HG03064 (cell line): ENCODE data around the gene DSCAM.
"Not testable (repeated sequence)": the region's sequence is repeated elsewhere in the genome, so short reads cannot be mapped to it uniquely, and the experiment has no call there.

ENCODE experiments used
- ATAC-seq: cut with Tn5 transposase; IDR thresholded peaks from one replicate; pipeline ENCODE4 v1.9.1; 2021; ENCODE audit warnings: low read depth; ENCODE audit not compliant: unreplicated experiment

Gene DSCAM

DNA sequence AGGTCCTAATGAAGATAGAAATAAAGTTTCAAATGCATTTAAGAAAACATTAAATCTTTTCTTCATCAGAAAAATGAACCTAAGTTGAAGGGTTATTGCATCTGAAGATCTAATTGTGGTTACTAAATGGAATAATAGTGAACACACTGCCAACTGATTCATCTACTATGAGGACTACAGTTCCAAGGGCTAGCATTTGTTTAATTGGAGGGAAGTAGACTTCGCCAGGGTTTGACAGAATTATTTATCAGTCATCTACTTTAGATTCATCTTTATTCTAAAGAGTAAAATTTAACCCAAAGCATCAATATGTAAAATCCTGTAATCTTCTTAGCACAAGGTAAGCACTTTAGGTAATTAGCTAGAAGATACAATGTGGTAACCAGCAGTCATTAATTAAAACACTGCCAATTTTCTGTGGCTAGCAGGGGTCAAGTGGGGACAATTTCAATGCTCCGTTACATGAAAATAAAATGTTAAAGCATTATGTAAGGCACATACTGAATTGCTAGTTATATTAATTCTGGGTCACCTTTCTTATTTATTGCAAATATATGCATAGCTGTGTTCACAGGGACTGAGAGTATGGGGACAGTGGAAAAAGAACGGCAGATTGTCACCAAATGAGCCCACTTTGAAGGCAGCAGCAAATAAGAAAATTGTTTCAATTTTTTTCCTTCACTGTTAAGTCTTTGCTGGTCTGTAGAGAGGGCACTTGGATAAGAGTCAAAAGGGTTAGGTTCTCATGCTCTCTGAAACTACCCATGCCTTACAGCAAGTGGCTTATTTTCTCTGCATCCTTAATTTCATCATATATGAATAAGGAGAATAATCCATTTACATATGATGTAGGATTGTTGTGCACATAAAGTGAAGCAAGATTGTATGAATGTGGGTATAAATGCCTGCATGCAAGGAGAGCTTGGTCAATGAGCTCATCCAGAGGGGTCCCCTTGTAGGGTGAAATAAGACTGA lies 563.8 kb downstream of the DSCAM start:
- ATAC-seq = no peak

DNA sequence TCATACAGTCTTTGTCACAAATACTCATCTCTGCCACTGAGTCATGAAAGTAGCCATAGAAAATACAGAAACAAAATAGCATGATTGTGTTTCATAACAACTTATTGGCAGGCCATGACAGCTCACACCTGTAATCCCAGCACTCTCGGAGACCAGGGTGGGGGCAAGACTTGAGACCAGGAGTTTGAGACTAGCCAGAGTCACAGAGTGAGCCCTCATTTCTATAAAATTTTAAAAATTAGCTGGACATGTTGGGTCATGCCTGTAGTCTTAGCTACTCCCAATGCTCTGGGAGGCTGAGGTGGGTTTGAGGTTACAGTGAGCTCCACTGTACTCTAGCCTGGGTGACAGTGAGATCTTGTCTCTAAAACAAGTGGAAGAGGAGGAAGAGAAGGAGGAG lies 568.6 kb downstream of the DSCAM start:
- no peak for ATAC-seq

DNA sequence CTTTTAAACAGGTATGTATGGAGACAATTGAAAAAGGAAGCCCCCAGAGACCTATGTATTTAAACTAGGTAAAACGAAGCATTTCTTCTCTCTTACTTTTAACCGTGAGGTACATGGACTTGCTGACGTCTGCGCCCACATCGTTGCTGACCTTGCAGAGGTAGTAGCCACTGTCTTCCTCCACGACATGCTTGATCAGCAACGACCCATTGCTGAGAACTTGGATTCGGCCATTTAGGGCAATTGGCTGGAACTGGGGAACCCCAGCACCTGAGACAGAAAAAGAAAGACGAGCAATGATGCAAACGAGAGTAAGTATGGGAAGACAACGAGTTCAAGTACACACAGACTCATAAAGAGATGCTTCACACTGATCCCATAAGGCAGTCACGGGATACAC lies 571.0 kb downstream of the DSCAM start:
- no peak for ATAC-seq

DNA sequence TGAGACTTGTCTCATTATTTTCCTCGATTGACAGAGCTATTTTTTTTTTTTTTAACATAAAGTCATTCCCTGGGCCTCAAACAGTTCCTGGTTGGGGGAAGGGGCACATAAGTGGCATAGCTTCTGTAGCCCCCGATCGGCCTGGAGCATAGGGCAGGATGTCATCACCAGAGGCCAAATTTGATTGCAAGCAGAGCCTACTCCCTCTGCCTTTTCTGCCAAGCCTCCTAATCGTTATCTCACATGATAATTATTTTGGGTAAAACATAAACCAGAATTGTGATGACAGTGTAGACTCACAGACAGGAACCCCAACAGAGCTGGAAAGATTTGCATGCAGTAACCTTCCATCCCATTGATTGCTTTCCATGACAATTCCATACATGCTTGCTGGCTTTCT lies 574.9 kb downstream of the DSCAM start:
- ATAC-seq = no peak

DNA sequence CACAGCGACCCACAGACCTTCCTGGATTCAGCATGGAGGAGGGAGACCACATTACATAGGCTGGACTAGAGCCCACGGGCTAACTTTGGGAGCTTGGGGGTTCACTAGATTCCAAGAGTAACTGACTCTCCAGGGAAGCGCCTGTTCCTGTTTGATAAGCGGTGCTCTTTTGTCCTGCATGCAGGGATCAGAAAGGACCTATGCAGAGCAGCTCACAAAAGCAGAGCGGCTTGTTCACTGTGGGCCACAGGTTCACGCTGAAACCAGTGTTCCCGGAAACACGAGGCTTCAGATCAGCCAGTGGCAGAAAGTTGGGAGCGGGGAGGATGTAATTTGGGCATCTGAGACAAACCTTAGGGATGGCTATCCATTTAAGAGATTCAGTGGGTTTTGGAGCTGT lies 575.8 kb downstream of the DSCAM start:
- ATAC-seq = no peak

DNA sequence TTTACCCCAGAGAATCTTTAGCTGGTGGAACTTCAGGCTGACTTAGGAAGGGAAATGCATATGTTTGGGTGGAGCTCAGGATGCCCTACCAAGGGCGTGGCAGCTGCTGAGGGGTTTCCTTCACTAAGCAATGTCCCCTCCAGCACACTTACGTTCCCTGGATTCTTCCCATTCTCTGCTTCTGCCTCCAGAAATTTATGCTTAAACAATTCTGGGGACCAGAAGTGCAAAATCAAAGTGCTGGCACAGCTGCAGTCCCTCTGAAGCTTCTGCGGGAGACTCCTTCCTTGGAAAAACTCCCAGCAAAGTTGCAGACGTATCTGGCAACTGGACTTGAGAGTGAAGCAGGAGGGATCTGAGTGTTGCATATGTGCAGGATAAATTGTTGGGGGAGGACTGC lies 576.9 kb downstream of the DSCAM start:
- no peak for ATAC-seq

DNA sequence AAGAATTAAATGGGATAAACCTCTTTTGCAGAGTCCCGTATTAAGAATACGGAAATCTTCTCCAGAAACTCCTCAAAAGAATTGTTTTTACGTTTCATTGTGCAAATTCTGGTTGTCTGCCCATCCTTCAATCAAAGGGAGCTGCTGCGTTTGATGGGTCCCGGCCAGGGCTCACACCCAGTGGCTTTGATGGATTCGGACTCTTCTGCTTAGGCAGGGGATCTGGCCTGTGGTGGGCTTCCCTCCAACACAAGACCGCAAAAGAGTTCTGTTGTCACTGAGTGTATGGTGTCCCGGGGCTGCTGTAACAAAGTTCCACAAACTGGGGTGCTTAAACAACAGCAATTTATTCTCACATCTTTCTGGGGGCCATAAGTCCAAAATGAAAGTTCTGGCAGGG lies 577.7 kb downstream of the DSCAM start:
- ATAC-seq = no peak

DNA sequence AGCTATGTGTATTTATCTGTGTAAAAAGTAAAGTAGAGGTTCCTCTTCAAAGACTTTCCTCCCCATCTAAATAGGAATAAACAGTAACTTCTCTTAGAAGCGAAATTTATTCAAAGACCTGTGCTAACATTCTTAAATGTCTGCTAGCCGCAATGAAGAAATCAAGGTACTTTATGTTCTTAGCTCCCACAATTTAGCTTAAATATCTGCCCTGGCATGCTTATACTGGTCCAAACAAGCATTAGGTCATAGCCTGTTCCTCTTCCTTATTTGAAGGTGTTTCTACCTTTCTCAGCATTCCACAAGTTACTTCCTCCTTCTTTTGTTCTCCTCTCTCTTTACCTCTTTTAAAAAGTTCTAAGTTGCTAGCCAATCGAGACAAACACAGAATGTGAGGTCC lies 588.5 kb downstream of the DSCAM start:
- ATAC-seq = not testable (repeated sequence)

DNA sequence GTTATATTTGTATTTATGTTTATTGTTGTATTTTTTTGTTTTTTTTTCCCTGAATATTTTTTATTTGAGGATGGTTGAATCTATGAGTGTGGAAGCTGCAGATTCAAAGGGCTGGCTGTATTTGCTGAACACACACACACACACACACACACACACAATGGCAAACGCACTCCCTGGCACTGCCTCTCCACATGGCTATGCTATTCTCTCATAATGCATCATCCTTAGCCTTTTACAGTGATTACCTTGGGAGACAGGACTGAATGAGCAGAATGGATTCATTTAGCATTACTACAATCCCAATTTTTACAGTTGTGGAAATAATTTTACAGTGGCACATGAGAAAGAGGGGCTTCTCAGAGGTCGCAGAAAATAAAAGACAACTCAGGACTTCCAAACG lies 589.6 kb downstream of the DSCAM start:
- ATAC-seq = no peak

DNA sequence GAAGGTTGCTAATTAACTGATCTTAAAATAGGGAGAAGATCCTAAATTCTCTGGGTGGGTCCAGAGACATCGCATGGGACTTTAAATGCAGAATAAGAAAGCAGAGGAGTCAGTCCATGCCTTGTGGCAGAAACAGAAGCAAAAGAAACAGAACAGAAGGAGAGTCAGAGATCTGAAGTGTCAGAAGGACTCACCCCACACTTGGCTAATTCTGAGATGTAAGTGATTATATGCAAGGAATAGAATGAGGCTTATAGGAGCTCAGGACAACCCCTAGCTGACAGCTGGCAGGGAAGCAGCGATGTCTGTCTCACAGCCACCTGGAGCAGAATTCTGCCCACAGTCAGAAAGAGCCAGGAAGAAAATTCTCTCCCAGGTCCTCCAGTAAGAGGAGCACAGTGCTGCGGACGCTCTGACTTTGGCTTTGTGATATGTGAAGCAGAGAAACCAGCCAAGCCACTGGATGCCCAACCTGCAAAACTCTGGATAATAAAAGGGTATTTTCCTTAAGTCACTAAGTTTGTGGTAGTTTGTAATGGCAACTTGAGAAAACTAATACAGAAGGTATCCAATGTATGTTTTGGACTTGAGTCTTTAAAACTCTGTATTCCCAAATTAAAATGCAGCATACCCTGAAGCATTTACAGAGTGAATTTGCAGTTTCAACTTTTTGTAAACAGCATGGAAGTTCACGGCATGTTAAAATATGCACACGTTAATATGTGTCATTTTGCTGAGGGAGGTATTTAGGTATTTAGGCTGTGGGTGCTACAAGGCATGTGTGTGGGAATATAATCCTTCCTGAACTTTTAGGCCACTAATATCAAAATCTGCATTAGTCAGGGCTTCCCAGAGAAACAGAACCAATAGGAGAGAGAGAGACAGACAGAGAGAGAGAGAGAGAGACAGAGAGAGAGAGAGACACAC lies 591.2 kb downstream of the DSCAM start:
- ATAC-seq = no peak

DNA sequence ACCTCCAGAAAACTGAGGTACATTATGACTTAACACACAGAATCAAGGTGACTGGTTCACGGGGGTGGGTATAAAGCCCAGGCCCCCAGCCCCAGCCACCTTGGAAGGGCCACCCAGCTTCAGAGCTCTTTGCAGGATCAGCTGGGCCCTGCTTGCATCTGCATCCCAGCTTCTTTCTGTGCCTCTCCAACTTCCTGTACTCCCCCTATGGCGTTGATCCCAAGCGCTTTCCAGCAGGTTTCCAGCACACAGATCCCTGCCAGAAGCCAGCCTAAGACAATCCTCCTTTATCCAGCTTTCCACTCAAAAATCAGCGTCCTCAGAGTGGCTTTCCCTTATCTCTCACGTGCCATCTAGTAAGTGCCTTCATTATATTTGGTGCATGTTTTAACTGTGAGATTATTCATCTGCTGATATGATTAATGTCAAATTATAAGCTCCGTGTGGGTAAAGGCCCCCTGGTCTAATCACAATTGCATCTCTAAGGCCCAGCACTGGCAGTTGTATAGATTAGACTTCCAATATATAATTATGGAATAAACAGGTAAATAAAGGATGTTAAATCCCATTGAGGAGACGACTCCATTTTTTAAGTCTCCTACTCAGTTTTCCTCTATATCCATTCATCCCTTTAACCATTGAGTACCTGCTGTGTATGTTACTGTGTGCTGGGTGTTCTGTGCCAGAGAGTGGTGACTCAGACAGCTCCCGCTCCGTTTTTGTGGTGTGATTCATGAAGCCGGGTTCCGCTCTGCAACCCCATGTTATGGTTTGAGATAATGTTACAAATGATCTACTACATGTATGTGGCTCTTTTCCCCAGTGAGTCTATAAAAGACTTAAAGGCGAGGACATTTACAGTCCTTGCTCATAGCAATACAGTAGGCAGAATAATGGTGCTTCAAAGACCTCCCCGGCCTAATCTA lies 592.2 kb downstream of the DSCAM start:
- ATAC-seq = no peak

DNA sequence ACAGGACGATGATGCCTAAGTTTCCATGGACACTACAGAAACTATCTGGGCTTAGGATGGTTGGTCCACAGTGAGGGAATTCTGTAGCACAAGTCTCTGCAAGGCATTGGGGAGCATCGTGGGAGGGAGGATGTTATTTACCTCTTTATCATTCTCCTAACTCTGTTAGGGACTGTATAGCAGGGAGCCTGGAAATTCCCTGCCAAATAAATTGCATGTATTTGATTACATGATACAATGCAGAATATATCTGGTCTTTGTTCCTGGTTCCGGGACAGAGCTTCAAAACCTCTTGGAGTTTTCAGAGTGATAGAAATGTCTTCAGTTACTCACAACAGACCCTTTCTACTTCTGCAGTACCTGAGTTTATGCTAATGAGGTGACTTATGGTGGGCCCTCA lies 593.8 kb downstream of the DSCAM start:
- ATAC-seq = no peak

DNA sequence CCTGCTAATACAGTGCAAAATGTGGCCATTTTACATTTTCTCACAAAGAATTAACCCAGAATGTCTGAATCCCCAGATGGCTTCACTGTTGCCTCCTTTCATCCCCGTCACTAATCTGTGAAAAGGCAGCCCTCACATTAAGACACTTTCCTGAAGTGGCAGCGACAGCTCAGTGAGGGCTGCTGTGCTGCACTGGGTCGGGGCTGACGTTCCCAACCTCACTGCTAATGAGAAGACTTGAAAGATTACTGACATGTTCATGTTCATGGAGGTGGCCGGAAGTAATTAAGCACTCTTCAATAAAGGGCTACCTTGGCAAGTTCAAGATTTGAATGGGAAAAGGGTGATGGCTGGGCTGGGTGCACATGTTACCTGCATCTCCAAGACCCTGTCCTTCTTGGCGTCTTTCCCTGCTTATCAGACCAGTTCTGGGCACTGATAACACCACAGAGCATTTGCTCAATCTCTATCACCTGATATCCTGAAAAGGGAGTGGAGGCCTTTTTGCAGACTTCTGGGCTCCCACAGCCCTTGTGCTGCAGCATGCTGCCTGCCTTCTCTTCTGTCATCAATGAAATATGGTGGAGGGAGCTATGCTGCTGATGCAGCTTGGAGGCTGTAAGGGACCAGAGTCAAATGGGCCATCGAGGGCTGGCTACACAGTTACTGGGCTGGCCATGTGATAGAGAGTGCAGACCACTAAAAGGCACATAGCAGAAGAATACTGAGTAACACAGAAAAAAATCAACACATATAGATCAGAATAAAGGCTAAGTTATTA lies 596.3 kb downstream of the DSCAM start:
- no peak for ATAC-seq

DNA sequence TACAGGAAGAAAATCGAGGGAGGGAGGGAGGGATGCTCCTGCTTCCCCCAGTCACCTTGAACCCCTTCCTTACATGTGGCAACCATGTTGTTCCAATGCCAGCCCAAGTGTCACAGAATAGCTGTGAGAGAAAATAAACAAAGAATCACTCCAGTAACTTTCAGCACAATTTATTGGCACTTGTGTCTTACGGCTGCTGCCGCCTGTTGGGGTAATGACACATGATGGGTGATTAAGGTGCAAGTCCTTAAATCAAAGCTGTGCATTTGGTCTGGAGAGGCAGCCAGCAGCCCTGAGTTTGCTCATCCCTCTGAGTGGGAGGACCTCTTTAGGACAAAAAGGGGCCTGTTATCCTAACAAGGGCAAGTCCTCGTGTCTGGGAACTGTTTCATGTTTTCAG lies 602.0 kb downstream of the DSCAM start:
- no peak for ATAC-seq

DNA sequence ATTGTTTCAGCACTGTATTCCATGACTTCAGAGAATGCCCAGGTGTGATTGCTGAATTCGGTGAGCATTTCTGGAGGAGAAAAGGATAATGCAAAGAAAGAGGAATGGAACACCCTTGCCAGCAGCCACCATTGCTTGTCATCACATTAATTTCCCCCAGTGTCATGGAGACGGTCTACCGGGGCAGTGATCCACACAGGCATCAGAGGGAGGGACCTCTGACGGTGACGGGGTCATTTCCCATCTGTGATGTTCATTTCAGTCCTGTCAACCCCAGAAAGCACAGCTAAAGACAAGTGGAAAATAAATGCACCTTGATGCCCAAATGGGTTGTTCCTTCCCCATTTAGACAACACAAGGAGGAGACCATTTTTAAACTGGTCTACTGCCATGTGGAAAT lies 603.3 kb downstream of the DSCAM start:
- ATAC-seq = no peak

DNA sequence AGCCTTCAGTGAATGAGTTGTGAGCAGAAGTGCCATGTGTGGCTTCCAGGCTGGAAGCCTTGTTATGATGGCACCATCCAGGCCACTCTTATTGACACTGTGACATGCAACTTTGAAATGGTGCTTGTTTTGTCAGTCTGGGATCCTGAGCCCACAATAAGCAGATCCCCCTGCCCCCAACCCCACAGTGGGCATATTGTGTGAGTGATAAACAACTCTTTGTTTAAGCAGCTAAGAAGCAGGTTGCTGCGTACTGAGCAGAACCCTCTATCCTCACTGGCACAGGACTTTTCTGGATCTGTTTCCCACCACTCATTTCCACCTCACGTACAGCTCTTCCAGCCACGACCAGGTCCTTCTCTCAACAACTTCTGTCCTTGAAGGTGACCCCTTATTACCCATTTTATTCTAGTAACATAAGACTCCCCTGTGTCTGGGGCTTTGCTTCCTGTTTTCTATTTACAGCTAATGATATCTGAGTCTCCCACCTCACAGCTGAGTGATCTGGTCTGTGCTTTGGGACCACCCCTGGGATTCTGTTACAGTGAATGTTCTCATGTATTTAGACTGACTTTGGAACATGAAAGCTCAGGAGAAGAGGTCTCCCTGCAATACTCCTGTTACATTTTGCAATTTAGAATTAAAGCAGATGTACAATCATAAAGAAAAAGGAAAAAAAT lies 604.2 kb downstream of the DSCAM start:
- no peak for ATAC-seq

DNA sequence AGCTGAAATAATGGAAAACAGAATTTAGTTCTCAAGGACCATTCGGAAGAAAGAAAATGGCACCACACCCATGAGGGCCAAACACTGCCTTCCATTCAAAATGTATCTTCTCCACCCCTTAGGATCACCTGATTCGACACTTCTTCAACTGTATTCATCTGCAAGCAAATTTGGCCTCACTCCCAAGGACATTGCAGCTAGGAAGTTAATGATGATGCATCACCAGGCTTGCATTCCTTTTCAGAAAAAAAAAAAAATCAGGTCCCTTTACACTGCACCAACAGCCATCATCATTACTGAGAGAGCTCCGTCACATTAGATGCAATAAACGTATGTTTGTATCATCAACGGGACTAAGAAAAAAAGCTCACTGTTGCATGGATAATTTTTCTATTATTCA lies 611.4 kb downstream of the DSCAM start:
- no peak for ATAC-seq

DNA sequence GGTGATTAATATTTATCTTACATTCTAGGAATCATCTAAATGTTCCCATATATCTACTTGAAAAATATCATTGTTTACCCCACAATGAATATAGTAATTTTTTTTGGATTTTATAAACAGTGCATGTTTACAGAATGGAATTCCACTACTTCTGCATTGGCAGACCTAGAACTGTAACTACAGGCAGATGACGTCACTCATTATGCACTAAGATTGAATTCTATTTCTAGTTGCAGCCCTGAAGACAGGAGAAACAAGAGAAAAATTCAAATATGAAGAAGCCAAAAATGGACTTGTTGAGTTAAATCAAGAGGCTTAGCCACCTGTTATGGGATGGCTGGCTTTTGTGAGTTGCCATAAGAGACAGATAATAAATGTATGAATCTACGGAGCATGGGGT lies 615.0 kb downstream of the DSCAM start:
- no peak for ATAC-seq

DNA sequence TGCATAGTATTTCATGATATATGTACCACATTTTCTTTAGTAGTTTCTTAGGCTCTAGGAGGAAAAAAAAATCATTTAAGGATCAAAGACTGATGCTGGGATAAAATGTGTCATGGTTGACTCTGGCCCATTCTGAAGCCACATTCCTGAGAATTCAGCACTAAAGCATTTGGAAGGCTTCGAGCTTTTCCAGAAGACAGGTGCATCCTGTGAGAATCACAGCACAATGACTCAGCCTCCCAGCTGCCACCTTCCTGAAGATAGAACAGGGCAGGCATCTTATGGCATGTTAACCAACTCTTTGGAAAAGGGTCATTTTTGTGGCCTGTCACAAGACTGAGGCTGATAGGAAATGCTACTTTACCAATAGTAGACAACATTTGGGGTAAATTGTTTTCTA lies 619.9 kb downstream of the DSCAM start:
- ATAC-seq = no peak
